A204.1 (cell line): ENCODE results near the gene TRPM3.

Source experiments
- FAIRE-seq: peaks from 2 replicates; lab custom pipeline; 2012; peaks lifted over from hg19 to GRCh38; lab: Jason Lieb, UNC

TRPM3 gene

DNA sequence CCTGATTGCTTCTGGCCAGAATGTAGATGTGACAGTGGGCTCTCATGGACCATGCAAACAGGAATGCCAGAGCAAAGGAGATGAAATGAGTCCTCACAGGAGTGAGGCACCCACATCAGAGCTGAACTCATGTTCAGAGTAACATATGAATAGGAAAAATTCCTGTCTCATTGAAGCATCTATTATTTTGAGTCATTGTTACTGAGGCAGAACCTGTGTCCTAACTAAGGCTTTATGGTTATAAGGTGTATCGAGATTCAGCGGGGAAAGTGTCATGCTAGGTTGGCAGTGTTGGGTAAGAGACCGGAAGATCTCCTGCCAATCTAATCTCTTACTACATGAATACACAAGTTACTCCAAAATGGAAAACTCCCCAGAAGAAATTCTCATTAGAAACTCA, 304.1 kb downstream of the TRPM3 start:
- FAIRE-seq = no peak

DNA sequence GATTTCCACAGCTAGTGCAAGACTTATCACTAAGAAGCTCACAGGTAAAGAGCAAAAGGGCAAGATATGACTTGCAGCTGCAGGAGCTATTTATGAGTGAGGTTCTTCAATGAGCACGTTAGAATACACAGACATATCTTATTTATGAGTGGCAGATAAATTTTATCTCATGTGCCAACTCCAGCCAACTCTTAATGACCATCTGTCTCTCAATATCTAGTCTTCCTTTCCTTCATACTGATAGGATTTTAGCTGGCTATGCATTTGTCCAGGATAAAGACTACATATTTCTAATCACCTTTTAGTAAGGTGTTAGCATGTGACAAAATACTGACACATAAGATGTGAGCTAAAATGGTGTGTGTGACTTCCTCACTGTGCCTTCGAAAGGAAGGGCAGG, 304.5 kb downstream of the TRPM3 start:
- FAIRE-seq = no peak

DNA sequence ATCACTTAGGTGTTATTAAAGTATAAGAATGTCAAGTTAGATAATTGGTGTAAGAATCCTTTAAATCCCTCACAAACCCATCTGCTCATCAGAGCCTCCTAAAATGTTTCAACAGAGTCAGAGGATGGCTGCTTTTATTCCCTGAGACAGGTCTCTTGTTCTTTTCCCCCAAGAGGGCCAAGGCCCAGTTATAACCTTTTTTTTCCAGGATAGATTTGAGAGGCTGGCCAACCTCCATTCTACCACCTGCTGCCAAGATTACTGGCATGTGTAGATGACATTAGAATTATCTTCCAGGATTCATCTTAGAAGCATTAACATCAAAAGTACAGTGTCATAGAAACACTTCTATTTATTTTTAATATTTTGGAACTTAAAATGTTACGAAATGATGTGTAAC, 305.1 kb downstream of the TRPM3 start:
- no peak for FAIRE-seq

DNA sequence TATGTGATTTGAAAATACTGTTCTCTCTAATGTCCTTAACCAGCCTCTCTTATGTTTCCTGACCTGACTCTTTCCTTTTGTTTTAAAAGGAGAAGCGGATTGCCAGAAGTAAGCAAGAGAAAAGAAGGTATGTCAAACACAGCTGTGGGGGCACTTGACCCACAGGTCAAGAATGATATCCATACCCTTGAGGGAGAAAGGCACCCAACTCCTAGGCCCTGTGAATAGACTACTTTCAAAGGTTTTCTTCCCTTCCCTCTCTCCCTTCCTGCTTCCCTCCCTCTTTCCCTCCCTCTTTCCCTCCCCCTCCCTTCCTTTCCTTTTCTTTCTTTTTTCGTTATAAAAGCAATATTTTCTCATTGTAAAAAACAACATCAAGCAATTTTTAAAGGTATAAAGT, 306.8 kb downstream of the TRPM3 start:
- FAIRE-seq = no peak

DNA sequence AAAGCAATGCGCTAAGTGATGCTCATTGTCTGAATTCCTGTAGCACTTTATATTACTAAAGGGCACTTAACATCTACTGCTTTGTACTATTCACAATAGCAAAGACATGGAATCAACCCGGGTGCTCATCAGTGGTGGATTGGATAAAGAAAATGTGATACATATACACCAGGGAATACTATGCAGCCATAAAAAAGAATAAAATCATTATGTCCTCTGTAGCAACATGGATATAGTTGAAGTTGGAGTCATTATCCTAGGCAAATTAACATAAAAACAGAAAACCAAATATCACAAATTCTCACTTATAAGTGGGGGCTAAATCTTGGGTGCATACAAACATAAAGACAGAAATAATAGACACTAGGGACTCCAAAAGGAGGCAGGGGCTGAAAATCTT, 308.3 kb downstream of the TRPM3 start:
- FAIRE-seq = no peak

DNA sequence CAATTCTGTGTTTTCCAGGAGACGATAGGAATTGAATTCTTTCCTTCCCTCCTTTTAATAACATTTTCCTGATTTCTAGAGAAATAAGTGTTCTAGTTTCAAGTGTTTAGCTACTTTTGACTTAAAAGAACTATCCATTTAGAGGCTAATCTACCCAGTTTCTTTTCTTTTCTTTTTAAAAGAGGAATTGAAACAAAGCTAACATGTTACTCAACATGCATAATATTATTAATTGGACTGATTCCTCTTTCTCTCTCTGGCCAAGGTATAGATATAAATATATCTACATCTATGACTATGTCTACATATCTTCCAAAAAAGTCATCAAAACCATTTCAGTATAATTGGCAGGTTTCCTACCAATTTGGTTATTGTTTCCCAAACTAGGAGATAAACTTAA, 309.8 kb downstream of the TRPM3 start:
- FAIRE-seq = no peak

DNA sequence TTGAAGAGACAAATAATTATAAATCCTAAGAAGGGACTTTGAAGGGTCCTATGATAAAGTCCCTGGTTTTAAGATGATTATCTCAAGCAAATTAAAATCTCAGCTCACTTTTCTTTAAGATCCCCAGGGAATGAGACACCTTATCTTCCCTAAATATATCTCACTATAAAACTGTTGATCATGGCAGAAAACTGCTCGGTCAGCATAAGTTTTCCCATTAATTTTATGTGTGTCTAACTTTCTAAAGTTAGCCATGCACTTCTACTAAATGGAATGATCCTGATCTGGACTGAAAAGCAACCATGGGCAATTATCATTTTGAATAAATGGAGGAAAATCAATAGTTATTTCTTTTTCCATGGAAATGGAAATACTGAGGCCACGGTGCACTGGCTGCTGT, 314.5 kb downstream of the TRPM3 start:
- no peak for FAIRE-seq

DNA sequence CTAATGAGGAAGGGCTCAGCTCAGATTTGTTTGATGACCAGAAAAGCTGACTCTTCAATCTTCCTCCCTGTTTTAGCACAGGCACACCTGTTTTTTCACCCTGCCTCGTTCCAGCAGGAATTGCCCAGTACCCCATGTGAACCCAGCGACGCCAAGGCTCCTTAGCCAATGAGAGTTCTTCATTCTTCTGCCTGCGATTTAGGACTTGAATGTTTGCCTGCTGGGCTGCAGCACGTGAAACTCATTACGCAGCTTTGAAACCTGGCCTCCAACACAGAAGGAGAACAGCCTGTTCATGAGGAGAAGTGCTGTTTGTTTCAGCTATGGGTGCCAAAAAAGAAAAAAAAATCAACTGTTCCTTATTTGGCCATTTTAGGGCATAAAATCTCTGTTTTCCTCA, 315.5 kb downstream of the TRPM3 start:
- no peak for FAIRE-seq

DNA sequence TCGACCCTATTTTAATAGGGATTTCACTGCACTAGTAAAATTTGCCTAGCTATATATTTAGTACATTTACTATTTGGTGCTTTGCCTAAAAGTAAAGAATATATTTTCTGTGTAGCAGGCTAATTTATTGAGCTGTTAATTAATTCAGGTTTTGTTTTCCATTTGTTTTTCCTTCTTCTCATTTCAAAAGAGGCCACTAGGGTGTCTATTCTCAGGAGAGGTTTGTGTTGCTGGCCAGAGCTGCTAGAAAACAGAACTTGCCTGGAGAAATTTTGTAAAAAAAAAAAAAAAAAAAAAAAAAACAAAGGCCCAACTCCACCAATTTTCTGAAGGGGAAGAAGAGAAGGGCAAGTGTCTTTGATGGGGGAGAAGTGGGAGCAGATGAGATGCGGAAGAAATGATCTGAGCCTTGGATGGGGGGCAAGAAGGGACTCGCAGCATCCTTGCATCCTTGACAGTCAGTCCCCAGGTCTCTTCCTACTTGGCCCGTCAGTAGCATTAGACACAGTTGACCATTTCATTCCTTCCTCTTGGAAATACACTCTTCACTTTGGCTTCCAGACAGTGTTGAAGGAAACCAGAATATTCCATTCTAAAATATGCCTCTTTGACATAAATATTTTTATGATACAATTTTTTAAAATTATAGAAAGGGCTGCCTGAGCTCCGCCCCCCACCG, 318.5 kb downstream of the TRPM3 start:
- FAIRE-seq = no peak

DNA sequence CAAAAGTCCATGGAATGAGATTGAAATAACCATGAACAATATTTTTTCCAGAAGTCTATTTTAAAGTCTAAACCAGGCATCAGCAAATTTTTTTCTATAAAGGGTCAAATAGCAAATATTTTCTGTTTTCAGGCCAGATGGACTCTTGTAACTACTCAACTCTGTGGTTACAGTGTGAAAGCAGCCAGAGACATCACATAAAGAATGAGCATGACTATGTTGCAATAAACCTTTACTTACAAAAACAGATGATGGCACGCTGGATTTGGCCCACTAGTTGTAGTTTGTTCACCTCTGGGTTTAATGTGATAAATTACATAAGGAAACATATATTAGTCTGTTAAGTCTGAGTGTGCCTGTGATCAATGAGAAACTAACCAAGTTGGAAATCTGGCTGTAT, 319.2 kb downstream of the TRPM3 start:
- FAIRE-seq = no peak

DNA sequence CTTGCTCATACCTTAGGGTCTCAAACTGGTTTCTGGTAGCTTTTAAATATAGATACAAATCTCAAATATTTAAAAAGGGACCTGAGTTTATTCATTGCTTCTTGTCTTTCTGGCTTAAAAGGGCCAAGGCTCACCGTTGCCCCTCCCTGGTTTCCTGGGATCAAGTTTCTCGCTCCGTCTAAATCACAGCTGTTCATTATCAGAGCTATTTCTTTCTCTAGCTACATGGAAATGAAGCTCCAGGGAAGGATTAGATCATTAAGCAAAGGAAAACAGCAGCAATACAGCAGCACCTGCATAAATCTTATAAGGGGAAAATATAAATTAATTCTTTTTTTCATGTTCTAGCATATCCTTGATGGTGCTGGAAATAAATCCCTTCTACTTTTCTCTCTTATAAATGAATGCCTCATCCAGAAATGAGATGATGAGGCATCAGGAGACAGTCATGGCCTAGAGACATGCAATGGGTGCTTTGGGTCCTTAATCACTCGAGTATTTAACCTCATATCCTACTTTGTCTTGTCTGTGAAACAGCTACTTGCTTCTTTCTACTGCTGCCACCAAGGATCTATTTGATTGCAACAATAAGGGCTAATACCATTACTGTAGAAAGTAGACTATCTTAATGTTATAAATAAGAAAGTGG, 320.1 kb downstream of the TRPM3 start:
- FAIRE-seq = no peak

DNA sequence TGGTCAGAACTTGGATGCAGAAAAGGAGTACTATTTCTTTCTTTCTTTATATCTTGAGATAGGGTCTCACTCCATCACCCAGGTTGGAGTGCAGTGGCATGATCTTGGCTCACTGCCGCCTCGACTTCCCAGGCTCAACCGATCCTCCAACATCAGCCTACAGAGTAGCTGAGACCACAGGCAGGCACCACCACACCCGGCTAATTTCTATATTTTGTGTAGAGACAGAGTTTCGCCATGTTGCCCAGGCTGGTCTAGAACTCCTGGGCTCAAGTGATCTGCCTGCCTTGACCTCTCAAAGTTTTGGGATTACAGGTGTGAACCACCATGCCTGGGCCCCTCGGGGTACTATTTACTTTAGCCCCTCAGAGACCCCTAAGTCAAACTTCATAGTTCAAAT, 323.4 kb downstream of the TRPM3 start:
- no peak for FAIRE-seq

DNA sequence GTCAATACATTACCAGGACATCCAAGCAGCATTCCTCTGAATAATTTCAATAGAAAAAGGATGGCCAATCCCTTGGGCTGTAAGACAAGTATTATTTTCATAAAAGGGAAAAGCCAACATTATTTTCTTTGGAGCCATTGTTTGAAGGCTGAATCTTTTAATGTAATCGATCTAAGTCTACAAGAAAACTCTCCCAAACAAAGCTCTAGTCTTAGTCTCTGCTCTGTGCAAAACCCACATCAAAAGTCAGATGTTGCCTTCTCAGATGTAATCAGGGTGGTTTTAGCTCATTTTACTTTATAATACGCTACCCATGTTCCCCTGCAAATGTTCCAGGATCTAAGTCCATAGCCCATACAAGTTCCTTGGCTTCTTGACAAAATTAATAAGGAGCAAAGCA, 325.6 kb downstream of the TRPM3 start:
- no peak for FAIRE-seq

DNA sequence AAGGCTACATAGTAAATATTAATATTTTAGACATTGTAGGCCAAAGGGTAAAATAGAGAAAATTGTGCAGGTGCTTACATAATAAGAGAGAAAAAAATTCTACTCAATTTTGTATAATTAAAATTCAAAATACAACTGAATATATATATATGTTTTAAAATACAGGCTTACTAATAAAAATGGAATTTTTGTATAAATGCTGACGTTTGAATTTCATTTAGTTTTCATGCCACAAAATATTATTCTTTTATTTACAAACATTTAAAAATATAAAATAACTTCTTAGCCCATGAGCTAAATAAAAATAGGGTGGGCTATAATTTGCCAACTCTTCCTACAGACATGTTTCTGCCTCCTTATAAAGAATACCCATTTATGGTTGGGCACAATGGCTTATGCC, 328.6 kb downstream of the TRPM3 start:
- FAIRE-seq = no peak

DNA sequence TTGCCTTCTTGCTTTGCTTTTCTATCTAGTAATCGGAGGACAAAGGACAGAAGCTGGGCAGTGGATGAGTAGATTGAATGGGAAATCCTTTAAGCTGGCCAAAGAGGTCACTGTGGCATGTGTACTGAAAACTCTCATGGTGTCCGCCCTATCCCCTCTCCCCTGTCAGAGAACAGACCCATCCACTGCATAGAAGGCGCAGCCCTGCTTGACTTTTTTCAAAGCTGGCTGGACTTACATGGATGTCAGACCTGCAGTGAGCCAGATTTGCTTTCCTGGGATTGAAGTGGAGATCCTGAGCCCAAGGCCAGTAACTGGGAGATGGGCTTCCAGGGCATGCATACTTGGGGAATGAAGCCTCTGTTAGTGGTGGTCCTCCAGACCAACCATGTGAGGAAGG, 329.5 kb downstream of the TRPM3 start:
- no peak for FAIRE-seq

DNA sequence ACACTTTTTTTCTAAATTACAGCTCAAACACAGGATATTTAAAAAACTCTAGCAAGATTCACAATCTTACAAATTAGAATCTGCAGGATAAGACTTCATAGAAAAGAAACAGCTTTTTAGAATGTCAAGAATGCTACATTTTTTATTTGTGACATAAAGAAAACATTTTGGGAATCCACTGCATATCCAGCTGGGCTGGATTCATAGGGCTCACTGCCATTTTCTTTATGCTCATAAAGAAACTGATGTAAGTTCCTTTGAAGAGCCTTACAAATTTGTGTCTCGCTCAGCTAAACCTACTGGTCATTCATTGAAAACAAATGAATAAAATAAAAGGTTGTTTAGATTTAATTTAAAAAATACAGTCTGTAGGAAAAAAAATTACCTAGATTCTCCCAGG, 332.3 kb downstream of the TRPM3 start:
- FAIRE-seq = no peak

DNA sequence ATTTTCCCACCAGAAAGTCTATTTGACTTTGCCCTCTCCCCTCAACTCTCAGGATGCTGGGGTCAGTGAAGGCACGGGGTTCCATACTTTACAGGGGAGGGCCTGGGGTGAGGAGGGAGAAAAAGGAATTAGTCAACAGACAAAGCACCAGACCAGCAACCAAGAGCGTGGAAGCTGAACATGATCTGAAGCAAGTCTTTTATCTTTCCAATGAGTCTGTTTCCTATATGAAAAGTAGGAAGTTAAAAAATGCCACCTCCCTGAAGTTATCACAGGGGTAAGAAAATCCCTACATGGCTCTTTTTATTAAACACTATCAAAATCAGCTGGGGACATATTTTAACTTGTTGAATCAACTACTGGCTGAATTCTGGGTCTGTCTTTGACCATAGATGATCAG, 337.0 kb downstream of the TRPM3 start:
- FAIRE-seq = no peak

DNA sequence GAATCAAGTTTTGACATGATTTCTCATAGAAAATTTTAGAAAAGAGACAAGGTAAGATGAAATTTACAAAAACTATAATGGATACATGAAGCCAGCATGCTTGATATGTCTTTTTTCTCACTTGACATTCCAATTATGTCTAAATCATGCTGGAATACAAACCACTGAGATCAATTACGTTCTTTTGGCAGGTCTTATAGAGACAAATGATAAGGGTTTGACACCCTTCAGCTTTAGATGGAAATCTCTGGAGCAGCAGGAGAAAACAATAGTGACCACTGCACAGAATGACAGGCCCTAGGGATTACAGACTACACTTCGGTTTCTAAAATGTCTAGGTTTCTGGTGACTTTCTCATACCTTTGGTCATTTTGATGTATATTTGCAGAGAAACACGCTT, 342.9 kb downstream of the TRPM3 start:
- no peak for FAIRE-seq

DNA sequence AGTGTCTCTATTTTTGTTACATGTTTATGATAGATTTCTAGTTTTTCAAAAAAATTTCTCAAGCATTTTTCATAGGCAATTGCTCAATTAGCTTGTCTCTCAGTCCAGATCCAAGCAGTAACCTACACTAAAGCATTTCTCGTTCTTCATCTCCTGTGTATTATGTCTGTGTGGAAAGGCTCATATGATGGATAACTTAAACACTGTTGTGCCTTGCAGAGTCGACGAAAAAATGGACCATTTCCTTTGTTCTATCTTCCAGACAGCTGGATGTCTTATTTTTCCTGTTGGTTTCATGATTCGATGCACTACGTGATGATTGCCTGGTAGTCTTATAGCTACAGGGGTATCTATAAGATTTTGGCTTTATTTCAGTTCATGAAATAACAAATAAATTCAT, 347.8 kb downstream of the TRPM3 start:
- no peak for FAIRE-seq

DNA sequence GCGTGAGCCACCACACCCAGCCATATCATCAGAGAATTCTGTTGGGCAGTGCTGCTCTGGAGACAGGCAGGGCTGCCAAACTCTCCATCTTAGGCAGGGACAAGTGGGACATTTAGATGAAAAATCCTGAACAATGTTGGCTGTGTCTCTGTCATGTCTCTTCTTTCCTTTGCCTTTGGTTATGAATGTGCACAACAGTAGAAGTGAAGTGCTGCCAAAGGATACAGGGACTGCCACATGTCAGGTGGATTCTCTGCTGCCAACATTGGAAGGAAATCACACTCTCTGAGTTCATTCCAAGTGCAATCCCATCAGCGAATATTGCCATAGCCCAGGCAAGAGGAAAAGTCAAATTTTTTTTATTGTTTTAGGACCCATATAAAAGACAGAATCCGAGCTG, 348.8 kb downstream of the TRPM3 start:
- FAIRE-seq = no peak

DNA sequence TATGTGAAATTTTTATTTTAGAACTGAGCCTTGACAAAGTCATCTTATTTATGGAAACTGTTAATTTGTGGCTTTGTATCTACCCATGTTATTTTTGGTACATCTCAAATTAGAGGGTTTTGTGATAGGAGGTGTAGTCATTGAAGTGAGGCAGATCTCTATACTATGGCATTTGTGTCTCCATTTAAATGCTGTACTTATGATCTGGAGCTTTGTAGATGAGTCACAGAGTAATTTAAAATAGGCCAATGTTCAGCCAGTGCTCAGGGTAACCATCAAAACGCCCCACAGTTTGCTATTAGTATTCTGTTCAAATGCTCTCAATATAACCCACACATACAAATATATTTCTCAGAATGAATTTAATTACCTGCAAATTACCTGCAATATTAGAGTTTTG, 355.5 kb downstream of the TRPM3 start:
- FAIRE-seq = no peak

DNA sequence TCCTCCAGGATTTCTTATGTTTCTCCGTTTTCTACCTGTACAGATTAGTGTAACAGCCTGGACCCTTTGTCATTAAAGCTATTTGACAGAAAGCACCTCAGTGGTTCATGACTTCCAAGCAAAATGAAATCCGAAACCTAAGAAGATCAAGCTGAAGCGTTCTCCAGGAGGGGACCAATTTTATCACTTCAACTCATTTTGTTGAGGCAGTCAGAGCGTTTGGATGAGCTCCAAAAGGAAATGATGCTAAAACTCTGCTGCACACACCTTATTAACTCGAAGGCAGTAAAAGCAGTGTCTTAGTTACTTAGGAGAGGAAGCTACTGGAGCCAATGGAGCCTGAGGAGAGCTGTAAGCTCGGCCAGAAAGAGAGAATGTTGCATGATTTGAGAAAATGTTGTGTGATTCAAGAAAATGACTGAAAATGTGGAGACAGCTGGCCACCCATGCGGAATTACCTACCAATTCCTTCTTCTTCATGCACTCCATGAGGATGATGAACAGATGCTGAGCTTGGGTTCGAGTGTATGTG, 360.2 kb downstream of the TRPM3 start:
- FAIRE-seq = no peak

DNA sequence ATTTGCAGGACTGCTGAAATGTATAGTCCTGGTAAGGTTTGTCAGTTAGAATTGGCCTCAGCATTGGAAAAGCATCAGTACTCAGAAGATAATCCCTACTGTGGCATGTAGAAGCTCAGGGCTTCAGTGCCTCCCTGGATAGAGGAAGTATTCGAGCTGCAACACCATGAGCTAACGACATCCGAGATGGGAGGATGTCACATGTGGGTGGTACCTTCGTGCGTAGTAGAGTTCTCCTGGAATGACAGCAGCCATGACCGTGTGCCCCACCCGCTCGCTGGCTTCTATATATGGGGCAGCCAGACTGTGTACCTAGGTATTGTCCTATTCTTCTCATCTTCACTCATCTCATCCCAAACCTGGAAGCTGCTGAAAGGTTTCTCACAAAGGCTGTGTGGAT, 361.2 kb downstream of the TRPM3 start:
- no peak for FAIRE-seq

DNA sequence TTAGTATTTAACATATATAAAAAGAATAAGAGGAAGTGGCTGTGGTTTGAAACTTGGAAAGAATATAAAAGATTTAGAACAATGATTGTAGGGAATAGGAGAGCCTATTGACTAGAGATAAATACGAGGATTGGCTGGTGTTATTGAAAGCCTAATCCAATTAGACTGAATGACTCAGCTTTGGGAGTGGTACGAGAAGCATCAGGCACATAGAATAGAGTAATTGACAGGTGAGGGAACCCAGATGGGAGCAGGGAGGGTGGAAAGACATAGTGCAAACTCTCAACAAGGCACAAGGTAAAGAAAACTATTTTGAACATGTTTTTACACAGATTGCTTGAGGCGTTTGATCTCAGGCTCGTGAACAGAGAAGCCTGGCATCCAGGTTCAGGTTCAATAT, 368.1 kb downstream of the TRPM3 start:
- no peak for FAIRE-seq
